ENCODE results near the gene SPACA9.

The SPACA9 gene

DNA sequence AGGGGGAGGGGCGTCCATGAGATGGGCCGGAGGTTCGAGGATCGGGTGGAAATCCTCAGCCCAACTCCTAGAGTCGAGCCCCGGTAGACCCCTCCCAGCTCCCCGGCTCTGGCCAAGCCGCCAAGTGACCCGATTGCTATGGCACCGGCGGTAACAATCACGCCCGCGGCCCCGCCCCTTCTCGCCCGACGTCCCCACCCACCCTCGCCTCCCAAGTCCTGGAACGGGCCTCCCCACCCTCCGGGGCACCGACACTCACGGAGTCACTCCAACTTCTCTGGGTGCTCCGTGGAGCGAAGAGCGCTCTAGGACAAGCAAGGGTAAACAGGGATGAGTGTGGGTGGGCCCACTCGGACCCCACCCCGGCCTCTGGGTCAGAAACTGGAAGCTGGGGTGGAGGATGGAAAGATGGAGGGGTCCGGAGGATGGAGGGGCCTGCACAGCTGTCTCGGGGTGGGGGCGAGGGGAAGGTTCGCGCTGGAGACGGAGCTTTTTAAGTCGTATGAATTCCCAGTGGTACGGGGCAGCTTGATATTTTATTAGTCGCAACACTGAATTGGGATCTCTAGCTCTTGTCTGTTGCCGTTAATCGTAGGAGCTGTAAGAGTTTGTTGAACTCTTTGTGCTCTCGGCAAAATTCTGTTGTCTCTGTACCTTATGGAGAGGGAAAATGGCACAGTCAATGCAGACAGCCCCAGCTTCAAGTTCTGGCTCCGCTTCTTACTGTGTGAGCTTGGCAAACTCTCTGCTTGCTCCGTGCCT is at the start of gene SPACA9:
SPACA9 (plus strand) TSS at position 204 of the 762 bp plus-strand sequence. CDS start 5,050 bp downstream, outside the sequence.
- DNase-seq, result no peak
- H3K27me3 Mint-ChIP-seq, result no peaks in the 10 kb centered on the region
- peaks cover 21 to 43% of the 10 kb centered on the region in 2 donors for H3K4me1 Mint-ChIP-seq
- ATAC-seq (replicated peaks), result peak; percentile 57 to 63
- peak within 1 kb of the TSS; percentile 84 for H3K4me3 Mint-ChIP-seq
- no peaks in the 10 kb centered on the region for H3K36me3 Mint-ChIP-seq
- no peaks in the 10 kb centered on the region for H3K9me3 Mint-ChIP-seq
- H3K27ac Mint-ChIP-seq, result peak within 1 kb of the TSS; percentile 80

DNA sequence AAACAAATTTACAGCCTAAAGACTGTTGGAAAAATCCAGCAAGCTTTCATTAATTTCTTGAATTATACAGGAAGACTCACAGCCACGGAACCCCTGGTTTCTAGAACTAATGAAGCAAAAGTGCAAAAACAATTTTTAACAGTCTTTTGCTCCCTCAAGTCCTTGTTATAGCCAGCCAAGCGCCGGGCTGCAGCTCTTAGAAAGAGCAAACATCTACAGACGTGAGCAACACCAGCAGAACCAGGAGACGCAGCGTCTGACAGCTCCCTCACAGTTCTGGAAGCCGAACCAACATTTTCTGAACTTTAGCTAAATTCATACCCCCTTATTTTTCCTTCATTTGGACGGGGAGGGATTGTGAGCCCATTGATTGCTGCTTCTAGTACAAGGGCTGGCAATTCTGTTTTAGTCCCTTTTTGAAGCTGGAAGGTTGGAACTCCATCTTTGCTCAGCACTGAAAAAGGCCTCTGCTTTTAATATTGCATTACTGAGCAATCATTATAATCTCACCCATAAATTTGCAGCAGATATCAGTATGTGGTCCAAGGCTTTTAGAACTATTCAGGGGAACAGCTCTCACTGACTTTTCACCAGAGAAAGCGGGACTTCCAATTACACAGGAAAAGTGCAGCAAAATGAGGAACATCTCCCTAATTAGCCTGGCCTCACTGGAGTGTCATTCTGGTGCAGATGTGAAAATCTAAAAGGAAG is 46.4 kb upstream of the SPACA9 start:
- Mint-ChIP-seq H3K36me3 (no peaks in the 10 kb centered on the region), H3K9me3 (no peaks in the 10 kb centered on the region), H3K27ac (no peak overlapping the region), H3K27me3 (peaks cover 0 to 1% of the 10 kb centered on the region in 2 donors), H3K4me3 (no peak overlapping the region), H3K4me1 (peaks cover 0 to 6% of the 10 kb centered on the region in 2 donors)
- DNase-seq, result no peak
- no peak for ATAC-seq (replicated peaks)

DNA sequence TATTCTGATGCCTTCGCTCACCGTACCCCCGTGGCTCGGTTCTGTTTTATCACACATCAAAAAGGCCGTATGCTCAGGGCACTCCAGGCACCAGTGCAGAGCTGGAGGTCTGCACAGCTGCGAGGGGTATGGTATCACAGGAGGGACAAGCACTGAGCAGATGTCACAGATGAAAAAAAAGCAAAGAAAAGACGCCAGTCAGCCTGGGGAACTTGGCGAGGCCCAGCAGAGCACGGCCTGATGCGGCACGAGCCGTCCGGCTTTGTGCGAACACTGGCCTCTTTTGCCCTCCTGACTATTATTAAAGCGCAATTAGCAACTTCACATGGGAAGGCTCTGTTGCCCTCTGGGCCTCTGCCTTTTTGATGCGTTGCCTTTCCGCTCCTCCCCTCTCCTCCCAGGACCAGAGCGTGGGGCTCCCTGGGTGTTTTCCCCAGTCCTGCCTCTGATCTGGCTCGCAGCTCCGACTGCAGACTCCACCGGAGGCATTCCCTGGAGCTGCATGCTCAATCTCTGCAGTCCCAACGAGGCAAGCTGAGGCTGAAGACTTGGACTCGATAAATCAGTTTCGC is 45.1 kb upstream of the SPACA9 start:
- H3K4me1 Mint-ChIP-seq, result no peaks in the 10 kb centered on the region
- DNase-seq, result no peak
- no peaks in the 10 kb centered on the region for H3K9me3 Mint-ChIP-seq
- no peaks in the 10 kb centered on the region for H3K36me3 Mint-ChIP-seq
- H3K27me3 Mint-ChIP-seq, result peaks cover 0 to 5% of the 10 kb centered on the region in 2 donors
- no peak overlapping the region for H3K4me3 Mint-ChIP-seq
- no peak overlapping the region for H3K27ac Mint-ChIP-seq
- no peak for ATAC-seq (replicated peaks)

DNA sequence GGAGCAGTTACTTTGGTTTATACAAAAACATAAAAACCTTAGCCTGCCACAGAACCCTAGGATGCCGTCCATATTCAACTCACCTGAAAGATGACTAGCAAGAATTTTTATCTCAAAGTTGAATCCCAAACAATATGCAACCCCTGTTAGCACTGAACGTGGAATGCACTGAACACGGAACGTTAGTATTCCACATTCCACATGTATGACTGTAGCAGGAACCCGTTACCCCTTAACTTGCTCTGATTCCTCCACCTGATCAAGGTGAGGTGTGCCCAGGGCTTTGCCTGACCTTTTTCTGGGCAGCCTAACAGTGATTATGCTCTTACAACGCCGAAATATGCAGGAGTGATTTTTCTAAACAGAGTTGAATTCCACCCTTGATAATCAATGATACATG is 44.4 kb upstream of the SPACA9 start:
- Mint-ChIP-seq H3K36me3 (no peaks in the 10 kb centered on the region), H3K27ac (no peak overlapping the region), H3K27me3 (peaks cover 0 to 5% of the 10 kb centered on the region in 2 donors), H3K4me3 (no peak overlapping the region), H3K4me1 (no peaks in the 10 kb centered on the region), H3K9me3 (no peaks in the 10 kb centered on the region)
- DNase-seq (no peak), ATAC-seq (replicated peaks) (no peak)

DNA sequence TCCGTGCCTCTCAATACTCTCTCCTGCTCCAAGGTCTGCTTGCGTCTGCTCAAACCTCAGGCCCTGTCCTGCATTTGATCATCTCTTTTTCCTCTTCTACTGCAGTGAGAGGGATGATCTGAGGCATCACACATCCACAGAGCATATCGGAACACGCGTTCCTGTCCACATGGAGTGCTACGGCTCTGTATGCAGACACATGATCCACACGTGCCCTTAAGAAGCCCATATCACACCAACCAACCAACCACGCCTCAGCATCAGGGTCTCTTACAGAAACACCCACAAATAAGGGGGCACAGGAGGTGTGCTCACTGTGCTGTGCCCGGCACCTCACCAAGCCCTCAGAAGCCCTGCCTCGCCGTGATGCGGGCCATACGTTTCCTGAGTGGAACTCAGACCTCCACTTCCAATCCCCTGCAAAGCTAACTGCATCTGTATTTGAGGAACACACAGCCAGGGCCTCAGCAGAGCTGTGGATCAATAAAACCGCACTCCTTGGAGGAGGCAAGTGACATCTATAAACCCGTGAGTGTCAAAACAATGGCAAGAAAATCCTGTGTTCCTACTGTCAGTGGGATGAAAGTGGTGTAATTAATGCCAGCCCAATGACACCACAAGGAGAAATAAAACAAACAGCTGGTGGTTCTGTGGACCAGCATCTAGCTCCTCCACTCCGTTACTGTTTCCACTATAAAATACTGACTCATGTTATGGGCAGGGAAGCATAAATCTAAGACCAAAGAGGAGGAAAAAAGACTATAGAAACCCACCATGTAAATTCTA is 41.0 kb upstream of the SPACA9 start:
- H3K9me3 Mint-ChIP-seq, result no peaks in the 10 kb centered on the region
- peaks cover 0 to 5% of the 10 kb centered on the region in 2 donors for H3K27me3 Mint-ChIP-seq
- H3K27ac Mint-ChIP-seq, result no peak overlapping the region
- DNase-seq (no peak), ATAC-seq (replicated peaks) (no peak)
- no peaks in the 10 kb centered on the region for H3K4me1 Mint-ChIP-seq
- no peak overlapping the region for H3K4me3 Mint-ChIP-seq
- no peaks in the 10 kb centered on the region for H3K36me3 Mint-ChIP-seq

DNA sequence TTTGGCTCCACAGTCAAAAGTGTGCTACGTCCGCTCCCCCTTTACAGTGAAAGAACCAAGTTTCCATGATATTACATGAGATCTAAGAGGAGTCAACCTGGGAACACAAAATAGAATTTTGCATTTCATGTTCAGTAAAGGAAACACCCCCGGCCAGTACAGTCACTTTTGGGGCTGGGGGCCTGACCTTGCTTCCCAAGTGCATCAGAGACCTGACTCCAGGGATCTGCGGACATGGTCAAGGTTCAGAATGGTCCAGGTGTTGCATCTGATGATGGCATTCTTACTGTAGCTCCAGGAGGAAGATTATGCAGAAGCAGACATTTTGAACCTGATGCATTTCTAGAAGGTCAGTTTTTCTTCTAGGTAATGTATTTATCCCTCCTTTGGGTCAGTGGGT is 40.4 kb upstream of the SPACA9 start:
- H3K27me3 Mint-ChIP-seq, result peaks cover 0 to 5% of the 10 kb centered on the region in 2 donors
- H3K4me1 Mint-ChIP-seq, result no peaks in the 10 kb centered on the region
- H3K27ac Mint-ChIP-seq, result no peak overlapping the region
- H3K36me3 Mint-ChIP-seq, result no peaks in the 10 kb centered on the region
- DNase-seq, result no peak
- H3K4me3 Mint-ChIP-seq, result no peak overlapping the region
- no peak for ATAC-seq (replicated peaks)
- no peaks in the 10 kb centered on the region for H3K9me3 Mint-ChIP-seq

DNA sequence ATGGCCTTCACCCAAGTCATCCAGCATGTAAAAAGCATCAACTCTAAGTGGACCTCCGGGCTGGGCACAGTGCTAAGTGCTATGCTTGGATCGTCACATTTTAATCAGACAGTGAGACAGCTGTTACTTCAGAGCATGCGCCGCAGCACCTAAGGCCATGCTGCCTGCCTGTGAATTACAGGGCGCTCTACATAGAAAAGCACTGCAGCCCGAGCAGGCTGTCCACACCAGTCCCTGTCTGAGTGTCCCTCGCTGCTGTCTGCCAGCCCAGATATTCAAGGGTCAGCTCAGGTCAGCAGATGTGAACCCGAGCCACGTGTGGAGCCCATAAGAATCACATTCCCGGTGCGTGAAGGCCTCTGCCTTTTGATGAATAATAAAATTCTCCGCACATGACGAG is 37.7 kb upstream of the SPACA9 start:
- Mint-ChIP-seq H3K9me3 (no peaks in the 10 kb centered on the region), H3K4me3 (no peak overlapping the region), H3K4me1 (no peaks in the 10 kb centered on the region), H3K27ac (no peak overlapping the region), H3K27me3 (peaks cover 0 to 5% of the 10 kb centered on the region in 2 donors), H3K36me3 (no peaks in the 10 kb centered on the region)
- ATAC-seq (replicated peaks), result no peak
- no peak for DNase-seq

DNA sequence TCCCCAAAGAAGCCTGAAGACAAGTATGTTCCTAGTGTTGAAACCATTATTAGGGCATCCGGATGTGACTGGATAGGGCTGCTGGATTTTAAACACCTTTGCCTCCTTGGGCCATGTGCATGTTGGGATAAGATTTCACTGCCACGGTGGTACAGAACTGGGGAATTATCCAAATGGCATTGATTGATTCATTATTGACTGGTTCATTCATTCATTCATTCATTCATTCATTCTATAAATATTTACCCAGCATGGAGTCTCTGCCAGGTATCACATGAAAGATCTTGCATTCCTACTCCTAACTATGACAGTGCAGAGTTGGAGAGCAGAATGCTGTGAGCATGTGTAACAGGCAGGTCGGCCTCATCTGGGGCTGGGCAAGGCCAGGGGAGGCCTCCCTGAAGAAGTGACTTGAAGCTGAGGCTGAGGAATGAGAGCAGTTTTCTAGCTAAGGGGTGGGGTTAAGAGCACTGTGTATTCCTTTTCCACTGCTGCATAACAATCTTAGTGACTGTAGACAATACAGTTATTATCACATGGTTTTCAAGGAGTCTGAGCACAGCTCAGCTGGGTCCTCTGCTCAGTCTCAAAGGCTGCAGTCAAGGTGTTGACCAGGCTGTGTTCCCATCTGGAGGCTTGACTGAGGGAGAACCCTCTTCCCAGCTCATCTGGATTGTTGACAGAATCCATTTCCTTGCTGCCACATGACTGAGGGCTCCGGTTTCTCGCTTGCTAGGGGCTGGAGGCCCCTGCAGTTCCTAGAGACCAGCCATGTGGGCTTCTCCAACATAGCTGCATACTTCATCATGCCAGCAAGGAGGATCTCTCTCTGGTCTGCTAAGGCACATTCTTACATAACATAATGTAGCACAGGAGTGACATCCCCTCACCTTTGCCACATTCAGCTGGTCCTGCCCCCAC is 36.3 kb upstream of the SPACA9 start:
- H3K4me3 Mint-ChIP-seq, result no peak overlapping the region
- no peak overlapping the region for H3K27ac Mint-ChIP-seq
- no peaks in the 10 kb centered on the region for H3K4me1 Mint-ChIP-seq
- H3K9me3 Mint-ChIP-seq, result no peaks in the 10 kb centered on the region
- H3K27me3 Mint-ChIP-seq, result peaks cover 0 to 4% of the 10 kb centered on the region in 2 donors
- H3K36me3 Mint-ChIP-seq, result no peaks in the 10 kb centered on the region
- ATAC-seq (replicated peaks) (no peak), DNase-seq (no peak)

DNA sequence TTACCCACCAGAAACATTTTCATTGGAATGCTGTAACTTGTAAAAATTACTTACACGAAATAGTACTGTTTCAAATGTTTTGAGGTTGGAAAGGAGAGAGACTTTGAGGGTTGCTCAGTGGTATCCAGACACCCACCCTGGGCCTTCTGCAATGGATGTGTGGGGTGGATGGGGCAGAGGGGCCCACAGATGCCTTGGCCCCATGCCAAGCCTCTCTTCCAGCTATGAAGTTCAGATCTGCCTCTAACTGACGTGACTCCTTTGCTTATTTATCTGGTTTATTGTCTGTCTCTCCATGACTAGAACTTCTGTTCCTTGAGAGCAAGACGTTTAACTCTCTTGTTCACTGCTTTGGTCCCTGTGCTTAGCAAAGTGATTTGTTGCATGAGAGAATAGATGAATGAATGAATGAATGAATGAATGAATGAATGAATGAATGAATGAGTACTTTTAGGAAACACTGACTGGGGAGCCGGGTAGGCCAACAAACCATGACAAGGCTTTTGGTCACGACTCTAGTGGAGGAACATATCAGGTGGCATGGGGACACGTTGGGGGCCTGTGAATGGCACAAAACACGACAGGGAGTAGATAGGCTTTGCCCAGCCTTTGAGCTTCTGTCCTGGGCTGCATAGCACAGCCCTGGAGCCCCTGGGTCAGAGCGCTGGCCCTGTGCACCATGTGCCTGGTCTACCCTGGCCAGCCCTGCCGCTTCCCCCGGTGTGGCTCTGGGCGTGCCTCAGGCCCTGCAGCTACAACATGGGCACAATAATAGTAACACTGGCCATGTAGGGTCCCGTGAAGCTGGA is 32.4 kb upstream of the SPACA9 start:
- no peak overlapping the region for H3K4me3 Mint-ChIP-seq
- DNase-seq, result no peak
- no peak for ATAC-seq (replicated peaks)
- no peak overlapping the region for H3K27ac Mint-ChIP-seq
- H3K9me3 Mint-ChIP-seq, result no peaks in the 10 kb centered on the region
- no peaks in the 10 kb centered on the region for H3K36me3 Mint-ChIP-seq
- H3K27me3 Mint-ChIP-seq, result no peaks in the 10 kb centered on the region
- H3K4me1 Mint-ChIP-seq, result peaks cover 7 to 21% of the 10 kb centered on the region in 2 donors

DNA sequence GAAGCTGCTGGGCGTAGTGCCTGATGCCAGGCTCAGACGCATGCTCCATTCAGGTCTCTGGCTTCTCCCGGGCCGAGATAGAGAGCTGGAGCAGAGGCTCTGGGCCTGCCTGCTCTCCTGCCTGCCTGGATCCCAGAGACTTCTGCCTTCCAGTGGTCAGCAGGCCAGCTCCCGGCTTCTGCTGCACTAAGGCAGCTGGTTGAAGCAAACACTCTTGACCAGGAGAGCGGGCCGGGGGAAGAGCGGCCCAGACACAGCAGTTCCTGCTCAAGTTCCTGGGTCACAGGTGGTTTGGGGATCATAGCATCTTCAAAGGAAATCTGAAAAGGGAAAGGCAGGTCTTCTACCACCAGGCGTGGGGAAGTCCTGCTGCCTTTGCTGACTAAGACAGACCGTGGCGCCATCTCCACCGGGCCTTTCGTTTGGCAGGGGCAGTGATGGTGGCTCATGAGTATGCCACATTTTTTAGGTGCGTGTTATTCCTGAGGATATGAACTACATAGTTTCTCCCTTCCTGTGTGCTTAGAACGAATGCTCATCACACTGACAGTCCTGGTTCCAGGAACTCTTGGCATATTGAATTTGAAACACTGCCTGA is 31.7 kb upstream of the SPACA9 start:
- Mint-ChIP-seq H3K27me3 (no peaks in the 10 kb centered on the region), H3K9me3 (no peaks in the 10 kb centered on the region), H3K4me3 (no peak overlapping the region), H3K36me3 (no peaks in the 10 kb centered on the region), H3K4me1 (peaks cover 7 to 22% of the 10 kb centered on the region in 2 donors), H3K27ac (no peak overlapping the region)
- ATAC-seq (replicated peaks) (no peak), DNase-seq (no peak)

DNA sequence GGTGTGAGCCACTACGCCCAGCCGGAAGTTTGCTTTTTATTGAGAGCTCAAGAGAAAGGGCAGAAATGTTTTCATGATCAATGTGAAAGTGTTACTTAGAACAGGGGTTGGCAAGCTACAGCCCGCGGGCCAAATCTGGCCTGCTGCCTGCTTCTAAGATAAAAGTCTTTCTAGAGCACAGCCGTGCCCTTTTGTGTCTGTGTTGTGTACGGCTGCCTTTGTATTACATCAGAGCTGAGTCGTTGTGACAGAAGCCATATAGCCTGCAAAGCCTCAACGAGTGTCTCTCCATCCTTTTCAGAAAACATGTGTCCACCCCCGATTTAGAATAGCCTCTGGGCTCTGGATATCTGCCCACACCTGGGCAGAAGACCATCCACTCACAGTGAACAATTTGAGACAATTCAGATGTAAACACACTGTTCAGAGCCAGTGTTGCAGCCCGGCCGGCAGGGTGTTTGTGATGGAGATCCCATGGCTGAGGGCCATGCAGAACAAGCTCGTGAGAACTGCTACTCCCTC is 29.5 kb upstream of the SPACA9 start:
- Mint-ChIP-seq H3K36me3 (no peaks in the 10 kb centered on the region), H3K4me1 (peaks cover 9 to 22% of the 10 kb centered on the region in 2 donors), H3K4me3 (no peak overlapping the region), H3K27me3 (no peaks in the 10 kb centered on the region), H3K9me3 (no peaks in the 10 kb centered on the region), H3K27ac (no peak overlapping the region)
- DNase-seq, result no peak
- no peak for ATAC-seq (replicated peaks)

DNA sequence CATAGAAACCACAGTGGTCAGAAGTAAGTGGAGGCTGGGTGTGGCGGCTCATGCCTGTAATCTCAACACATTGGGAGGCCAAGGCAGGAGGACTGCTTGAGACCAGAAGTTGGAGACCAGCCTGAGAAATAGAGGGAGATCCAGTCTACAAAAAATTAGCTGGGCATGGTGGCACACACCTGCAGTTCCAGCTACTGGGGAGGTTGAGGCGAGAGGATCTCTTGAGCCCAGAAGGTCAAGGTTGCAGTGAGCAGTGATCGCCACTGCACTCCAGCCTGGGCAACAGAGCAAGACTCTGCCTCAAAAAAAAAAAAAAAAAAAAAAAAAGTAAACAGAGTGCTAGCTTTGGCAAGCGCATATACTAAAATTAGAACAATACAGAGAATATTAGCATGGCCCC is 25.2 kb upstream of the SPACA9 start:
- Mint-ChIP-seq H3K4me3 (no peak overlapping the region), H3K36me3 (no peaks in the 10 kb centered on the region), H3K27me3 (peaks cover 4% of the 10 kb centered on the region in 2 donors), H3K9me3 (no peaks in the 10 kb centered on the region), H3K27ac (no peak overlapping the region), H3K4me1 (peaks cover 20 to 27% of the 10 kb centered on the region in 2 donors)
- no peak for ATAC-seq (replicated peaks)
- no peak for DNase-seq
